Measurements from ENCODE around the gene CC2D1A. TPM values are rescaled to one million over a fixed set of nuclear protein-coding genes. Genes with fewer than 3 reads are reported as not detected.
A peak's percentile ranks its signal among the peaks of the same experiment; 100 is the strongest.

Gene CC2D1A
- total and polyA plus RNA-seq, 2 experiments from 2014 or later: 15.8 to 20.6 TPM

DNA sequence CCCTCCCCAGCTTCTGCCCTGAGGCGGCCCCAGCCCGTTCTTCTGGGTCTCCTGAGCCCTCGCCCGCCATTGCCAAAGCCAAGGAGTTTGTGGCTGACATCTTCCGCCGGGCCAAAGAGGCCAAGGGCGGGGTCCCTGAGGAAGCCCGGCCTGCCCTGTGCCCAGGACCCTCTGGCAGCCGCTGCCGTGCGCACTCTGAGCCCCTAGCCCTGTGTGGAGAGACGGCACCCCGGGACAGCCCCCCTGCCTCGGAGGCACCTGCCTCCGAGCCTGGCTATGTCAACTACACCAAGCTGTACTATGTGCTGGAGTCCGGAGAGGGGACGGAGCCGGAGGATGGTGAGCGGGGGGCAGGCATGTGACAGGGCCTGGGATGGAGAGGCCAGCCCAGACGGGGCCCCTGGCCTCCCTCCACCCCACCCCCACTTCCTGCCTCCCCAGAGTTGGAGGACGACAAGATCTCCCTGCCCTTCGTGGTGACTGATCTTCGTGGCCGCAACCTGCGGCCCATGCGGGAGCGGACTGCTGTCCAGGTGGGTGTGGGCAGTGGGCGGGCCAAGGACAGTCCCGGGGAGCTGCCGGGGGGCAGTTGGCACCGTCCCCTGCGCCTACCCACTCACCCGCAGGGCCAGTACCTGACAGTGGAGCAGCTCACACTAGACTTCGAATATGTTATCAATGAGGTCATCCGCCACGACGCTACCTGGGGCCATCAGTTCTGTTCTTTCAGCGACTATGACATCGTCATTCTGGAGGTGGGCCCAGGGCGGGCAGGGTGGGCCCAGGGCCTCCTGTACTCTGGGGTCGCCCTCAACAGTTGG lies 53.4 kb downstream of the CC2D1A start:
- in situ Hi-C loops (cut with MboI): no loop called here
- DNase-seq: no peak
- Histone ChIP-seq H3K9me2 (ENCODE audit: insufficient read depth) (no peaks in the 10 kb centered on the region), H3K4me3 (no peak overlapping the region), H3K4me2 (ENCODE audit: unreplicated experiment) (no peak overlapping the region), H3K9ac (no peak overlapping the region), H2AFZ (no peak overlapping the region), H4K20me1 (ENCODE audit: insufficient read depth) (no peaks in the 10 kb centered on the region), H3K4me1 (ENCODE audit: insufficient read depth) (no peaks in the 10 kb centered on the region), H3F3A (ENCODE audit: insufficient read depth) (0 out of 2 replicates have a peak, but pooled peaks cover 3% of the 10 kb centered on the region), H3K79me2 (ENCODE audit: insufficient read depth) (peaks cover 11% of the 10 kb centered on the region), H3K36me3 (ENCODE audit: low read depth) (peaks cover 4% of the 10 kb centered on the region; the same call in 1 of the 2 replicates), H3K27ac (no peak overlapping the region), H3K9me3 (ENCODE audit: low read depth) (no peaks in the 10 kb centered on the region), H3K27me3 (replicated peaks; ENCODE audit: insufficient read depth) (no peaks in the 10 kb centered on the region)
- TF ChIP-seq EZH2phosphoT487 (IDR thresholded peaks at IDR 0.05; ENCODE audit: insufficient read depth, low read depth) (no peak), EZH2 (IDR thresholded peaks at IDR 0.05; ENCODE audit: insufficient read depth, poor library complexity, severe bottlenecking) (no peak)
- WGBS, 2 experiments (ENCODE audit: low coverage in 1 of 2, low lambda C conversion rate in 2 of 2, missing lambda C conversion rate in 2 of 2): 89 to 97% methylated on average over 37 to 41 of the region's 41 CpGs

DNA sequence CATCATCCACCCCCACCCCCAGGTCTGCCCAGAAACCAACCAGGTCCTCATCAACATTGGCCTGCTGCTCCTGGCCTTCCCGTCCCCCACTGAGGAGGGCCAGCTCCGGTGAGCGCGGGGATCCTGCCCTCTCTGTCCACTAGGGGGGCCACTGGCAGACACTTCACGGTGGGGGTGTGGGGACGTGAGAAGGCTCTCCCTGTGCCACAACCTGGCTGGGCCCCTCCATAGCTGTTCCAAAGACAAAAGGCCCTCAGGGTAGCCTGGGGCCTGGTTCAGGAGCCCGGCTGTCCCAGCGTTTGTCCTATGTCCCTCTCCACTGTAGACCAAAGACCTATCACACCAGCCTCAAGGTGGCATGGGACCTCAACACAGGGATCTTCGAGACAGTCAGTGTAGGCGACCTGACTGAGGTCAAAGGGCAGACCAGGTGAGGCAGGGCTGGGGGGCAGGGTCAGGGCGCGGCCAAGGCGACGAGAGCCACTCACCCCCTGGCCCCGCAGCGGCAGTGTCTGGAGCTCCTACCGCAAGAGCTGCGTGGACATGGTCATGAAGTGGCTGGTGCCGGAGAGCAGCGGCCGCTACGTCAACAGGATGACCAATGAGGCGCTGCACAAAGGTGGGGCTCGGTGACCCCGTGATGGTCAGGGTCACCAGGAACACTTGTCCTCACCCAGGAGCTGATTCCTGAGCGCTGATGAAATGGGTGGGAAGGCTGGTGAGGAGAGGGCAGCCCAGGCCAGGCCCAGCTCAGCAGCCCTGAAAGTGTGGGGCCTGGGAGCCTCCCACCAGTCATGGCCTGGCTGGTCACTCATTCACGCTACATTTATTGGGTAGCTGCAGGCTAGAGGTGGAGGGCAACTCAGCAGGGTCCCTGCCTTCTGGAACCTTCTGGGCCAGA lies 54.2 kb downstream of the CC2D1A start:
- 89 to 91% methylated on average over 22 to 27 of the region's 27 CpGs for WGBS, 2 experiments (ENCODE audit: low coverage in 1 of 2, low lambda C conversion rate in 2 of 2, missing lambda C conversion rate in 2 of 2)
- Histone ChIP-seq H3K4me1 (ENCODE audit: insufficient read depth) (no peaks in the 10 kb centered on the region), H4K20me1 (ENCODE audit: insufficient read depth) (no peaks in the 10 kb centered on the region), H3K27me3 (replicated peaks; ENCODE audit: insufficient read depth) (no peaks in the 10 kb centered on the region), H2AFZ (no peak overlapping the region), H3K9ac (no peak overlapping the region), H3K79me2 (ENCODE audit: insufficient read depth) (peaks cover 2% of the 10 kb centered on the region), H3K36me3 (ENCODE audit: low read depth) (peaks cover 4% of the 10 kb centered on the region; the same call in 1 of the 2 replicates), H3K27ac (no peak overlapping the region), H3F3A (ENCODE audit: insufficient read depth) (peaks cover 9% of the 10 kb centered on the region; the same call in 1 of the 2 replicates), H3K9me3 (ENCODE audit: low read depth) (no peaks in the 10 kb centered on the region), H3K4me2 (ENCODE audit: unreplicated experiment) (no peak overlapping the region), H3K4me3 (no peak overlapping the region), H3K9me2 (ENCODE audit: insufficient read depth) (no peaks in the 10 kb centered on the region)
- TF ChIP-seq EZH2 (IDR thresholded peaks at IDR 0.05; ENCODE audit: insufficient read depth, poor library complexity, severe bottlenecking): no peak
- TF ChIP-seq EZH2phosphoT487 (IDR thresholded peaks at IDR 0.05; ENCODE audit: insufficient read depth, low read depth): no peak
- peak; percentile 40 for DNase-seq
- in situ Hi-C loops (cut with MboI): no loop called here

DNA sequence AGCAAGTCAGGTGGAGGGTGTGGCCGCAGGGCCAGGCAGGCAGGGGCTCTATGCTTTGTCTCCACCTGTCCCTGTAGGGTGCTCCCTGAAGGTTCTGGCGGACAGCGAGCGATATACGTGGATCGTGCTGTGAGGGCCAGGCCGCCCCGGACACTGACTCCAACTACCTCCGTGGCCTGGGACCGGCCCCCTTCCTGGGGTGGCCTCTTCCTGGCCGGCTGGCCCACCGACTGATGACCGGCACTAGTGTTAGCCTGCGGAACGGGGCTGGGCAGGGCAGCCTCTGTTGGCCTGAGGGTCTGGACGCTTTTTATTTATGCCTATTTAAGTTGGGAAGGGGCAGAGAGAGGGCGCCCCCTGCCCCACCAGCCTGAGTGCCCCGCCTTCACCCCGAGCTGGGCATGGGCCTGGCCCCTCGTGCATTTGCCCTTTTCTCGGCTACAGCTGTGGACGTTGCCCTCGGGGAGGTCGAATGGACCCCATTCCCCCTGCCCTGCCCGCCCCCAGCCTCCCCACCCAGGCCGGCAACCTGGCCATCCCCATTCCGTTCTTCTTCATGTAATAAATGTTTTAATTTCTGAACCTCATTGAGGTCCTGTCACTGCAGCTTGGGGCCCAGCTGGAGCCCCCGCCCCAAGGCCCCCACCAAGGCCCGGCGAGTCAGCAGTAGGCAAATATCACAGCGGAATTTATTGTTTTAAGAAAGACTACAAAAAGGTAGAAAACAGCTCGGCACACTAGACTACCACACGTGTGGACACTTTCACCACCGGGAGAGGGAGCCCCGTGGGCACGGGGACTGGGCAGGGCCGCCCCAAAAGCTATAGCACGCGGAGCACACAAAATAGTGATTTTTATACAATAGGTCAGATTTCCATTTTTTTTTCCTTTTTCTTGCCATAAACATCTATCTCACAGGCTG lies 55.1 kb downstream of the CC2D1A start:
- Histone ChIP-seq H3K4me3 (no peak overlapping the region), H3K36me3 (ENCODE audit: low read depth) (peaks cover 4% of the 10 kb centered on the region; the same call in 1 of the 2 replicates), H3K4me2 (ENCODE audit: unreplicated experiment) (no peak overlapping the region), H3K9ac (no peak overlapping the region), H3F3A (ENCODE audit: insufficient read depth) (peaks cover 9% of the 10 kb centered on the region; the same call in 1 of the 2 replicates), H3K27ac (no peak overlapping the region), H3K4me1 (ENCODE audit: insufficient read depth) (no peaks in the 10 kb centered on the region), H3K27me3 (replicated peaks; ENCODE audit: insufficient read depth) (no peaks in the 10 kb centered on the region), H3K79me2 (ENCODE audit: insufficient read depth) (no peaks in the 10 kb centered on the region), H3K9me2 (ENCODE audit: insufficient read depth) (no peaks in the 10 kb centered on the region), H2AFZ (no peak overlapping the region), H3K9me3 (ENCODE audit: low read depth) (no peaks in the 10 kb centered on the region), H4K20me1 (ENCODE audit: insufficient read depth) (no peaks in the 10 kb centered on the region)
- no peak for DNase-seq
- TF ChIP-seq EZH2phosphoT487 (IDR thresholded peaks at IDR 0.05; ENCODE audit: insufficient read depth, low read depth): no peak
- TF ChIP-seq EZH2 (IDR thresholded peaks at IDR 0.05; ENCODE audit: insufficient read depth, poor library complexity, severe bottlenecking): no peak
- 88 to 90% methylated on average over 34 to 39 of the region's 39 CpGs for WGBS, 2 experiments (ENCODE audit: low coverage in 1 of 2, low lambda C conversion rate in 2 of 2, missing lambda C conversion rate in 2 of 2)
- in situ Hi-C loops (cut with MboI): no loop called here
